Vagina (tissue), 2 donors: ENCODE data around the gene JPH2.

Experiments
- POLR2AphosphoS5 ChIP-seq, 2 donors: sonication (generic); formaldehyde crosslinking; IDR thresholded peaks; one replicate each; pipeline ENCODE4 v1.9.0; 2017; ENCODE audit warnings: antibody characterized with exemption in 2 of 2, mild to moderate bottlenecking in 2 of 2, low read depth in 1 of 2; ENCODE audit not compliant: insufficient read depth in 1 of 2
- TF ChIP-seq, protein P1 (sequence below), 3 experiments: fragments of 450-650 bp in 2 of 3; fragments of 200-600 bp in 1 of 3; sonication (generic) in 1 of 3; IDR thresholded peaks; one replicate each; pipeline ENCODE4 v1.5.1; 2017 to 2019; ENCODE audit warnings: antibody characterized with exemption in 3 of 3, mild to moderate bottlenecking in 2 of 3, moderate library complexity in 2 of 3

DNA sequence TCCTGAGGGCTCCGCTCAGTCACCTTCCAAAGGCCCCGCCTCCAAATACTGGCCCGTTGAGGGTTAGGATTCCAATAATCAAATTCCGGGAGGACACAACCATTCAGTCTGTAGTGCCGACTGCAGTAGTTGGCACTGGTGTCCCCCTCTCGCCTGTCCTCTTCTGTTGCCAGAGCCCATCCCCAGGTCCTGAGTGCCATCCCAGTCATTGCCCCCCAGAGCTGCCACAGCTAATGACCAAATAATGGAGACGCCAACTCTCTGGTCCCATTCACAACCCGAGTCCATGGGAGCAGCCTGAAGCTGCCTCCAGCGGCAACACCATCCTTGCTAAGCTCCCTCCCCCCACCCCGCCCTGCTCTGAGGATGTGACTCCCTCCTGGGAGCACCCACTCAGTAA lies 115.9 kb downstream of the JPH2 start:
- TF ChIP-seq, protein P1, sequence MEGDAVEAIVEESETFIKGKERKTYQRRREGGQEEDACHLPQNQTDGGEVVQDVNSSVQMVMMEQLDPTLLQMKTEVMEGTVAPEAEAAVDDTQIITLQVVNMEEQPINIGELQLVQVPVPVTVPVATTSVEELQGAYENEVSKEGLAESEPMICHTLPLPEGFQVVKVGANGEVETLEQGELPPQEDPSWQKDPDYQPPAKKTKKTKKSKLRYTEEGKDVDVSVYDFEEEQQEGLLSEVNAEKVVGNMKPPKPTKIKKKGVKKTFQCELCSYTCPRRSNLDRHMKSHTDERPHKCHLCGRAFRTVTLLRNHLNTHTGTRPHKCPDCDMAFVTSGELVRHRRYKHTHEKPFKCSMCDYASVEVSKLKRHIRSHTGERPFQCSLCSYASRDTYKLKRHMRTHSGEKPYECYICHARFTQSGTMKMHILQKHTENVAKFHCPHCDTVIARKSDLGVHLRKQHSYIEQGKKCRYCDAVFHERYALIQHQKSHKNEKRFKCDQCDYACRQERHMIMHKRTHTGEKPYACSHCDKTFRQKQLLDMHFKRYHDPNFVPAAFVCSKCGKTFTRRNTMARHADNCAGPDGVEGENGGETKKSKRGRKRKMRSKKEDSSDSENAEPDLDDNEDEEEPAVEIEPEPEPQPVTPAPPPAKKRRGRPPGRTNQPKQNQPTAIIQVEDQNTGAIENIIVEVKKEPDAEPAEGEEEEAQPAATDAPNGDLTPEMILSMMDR (IDR thresholded peaks at IDR 0.05) = no peak
- no peak for TF ChIP-seq POLR2AphosphoS5 (IDR thresholded peaks at IDR 0.05; ENCODE audit: insufficient read depth in 1 of 2, low read depth in 1 of 2)
